ENCODE results near the gene CTAGE8.
"Not testable (repeated sequence)": the region's sequence is repeated elsewhere in the genome, so short reads cannot be mapped to it uniquely, and the experiment has no call there.

The CTAGE8 gene

DNA sequence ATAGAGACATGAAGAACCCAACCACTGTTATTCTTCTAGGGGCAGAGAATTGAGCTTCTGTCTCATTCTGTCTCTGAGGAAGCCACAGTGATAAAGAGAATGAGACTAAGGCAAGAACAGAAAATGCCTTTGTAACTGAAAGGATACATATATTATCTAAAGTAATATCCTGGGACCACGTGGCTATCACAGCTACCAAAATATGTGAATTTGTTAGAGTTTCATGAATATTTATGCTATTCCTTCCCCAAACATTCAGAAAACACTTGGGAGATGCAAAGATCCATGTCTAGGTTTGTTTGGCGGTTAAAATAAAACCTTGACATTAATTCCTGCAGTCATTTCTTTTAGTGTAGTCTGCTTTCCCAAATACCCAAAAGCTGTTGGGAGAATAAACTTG is 7.0 kb downstream of the CTAGE8 start:
- not testable (repeated sequence) for DNase-seq (ENCODE audit: extremely low read depth, low read depth); H3K4me3 ChIP-seq (replicated peaks; ENCODE audit: low read depth, low read length)

DNA sequence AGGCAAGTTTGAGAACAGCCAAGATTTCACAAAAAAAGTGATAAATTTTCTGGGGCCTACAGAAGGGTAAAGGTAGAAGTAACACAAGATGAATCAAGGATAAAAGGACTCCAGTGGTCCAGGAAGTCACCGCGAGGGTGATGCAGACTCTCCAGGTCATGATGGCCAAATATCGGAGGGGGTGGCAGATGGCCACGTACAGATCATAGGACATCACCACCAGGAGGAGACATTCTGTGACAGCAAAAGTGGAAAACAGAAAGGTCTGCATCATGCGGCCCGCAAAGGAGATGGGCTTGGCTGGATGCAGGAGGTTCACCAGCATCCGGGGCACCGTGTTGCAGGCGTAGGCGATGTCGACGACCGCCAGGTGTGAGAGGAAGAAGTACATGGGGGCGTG is 10.0 kb downstream of the CTAGE8 start:
- not testable (repeated sequence) for DNase-seq (ENCODE audit: extremely low read depth, low read depth); H3K4me3 ChIP-seq (replicated peaks; ENCODE audit: low read depth, low read length)

DNA sequence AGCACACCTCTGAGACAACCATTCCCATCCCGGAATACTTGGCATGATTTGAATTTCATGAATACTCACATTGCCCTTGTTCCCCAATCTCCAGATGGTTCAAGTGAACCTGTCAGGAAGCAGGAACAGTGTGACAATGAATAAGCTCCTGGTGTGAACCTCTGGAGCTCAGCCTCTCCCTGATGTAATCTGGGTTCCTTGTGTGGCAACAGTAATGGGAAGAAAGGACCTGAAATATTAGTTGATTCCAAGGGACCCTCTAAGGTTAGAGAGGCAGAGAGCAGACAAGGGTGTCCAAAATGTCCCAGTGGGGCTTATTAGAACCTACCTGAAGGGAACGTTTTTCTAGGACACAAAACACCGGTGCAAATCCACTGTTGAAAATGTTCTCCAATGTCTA is 13.0 kb downstream of the CTAGE8 start:
- no peak overlapping the region for H3K4me3 ChIP-seq (replicated peaks; ENCODE audit: low read depth, low read length)
- DNase-seq (ENCODE audit: extremely low read depth, low read depth): no peak
- TF ChIP-seq, protein P1, sequence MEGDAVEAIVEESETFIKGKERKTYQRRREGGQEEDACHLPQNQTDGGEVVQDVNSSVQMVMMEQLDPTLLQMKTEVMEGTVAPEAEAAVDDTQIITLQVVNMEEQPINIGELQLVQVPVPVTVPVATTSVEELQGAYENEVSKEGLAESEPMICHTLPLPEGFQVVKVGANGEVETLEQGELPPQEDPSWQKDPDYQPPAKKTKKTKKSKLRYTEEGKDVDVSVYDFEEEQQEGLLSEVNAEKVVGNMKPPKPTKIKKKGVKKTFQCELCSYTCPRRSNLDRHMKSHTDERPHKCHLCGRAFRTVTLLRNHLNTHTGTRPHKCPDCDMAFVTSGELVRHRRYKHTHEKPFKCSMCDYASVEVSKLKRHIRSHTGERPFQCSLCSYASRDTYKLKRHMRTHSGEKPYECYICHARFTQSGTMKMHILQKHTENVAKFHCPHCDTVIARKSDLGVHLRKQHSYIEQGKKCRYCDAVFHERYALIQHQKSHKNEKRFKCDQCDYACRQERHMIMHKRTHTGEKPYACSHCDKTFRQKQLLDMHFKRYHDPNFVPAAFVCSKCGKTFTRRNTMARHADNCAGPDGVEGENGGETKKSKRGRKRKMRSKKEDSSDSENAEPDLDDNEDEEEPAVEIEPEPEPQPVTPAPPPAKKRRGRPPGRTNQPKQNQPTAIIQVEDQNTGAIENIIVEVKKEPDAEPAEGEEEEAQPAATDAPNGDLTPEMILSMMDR (IDR thresholded peaks at IDR 0.05; ENCODE audit: low read depth, low read length, missing control alignments): no peak

DNA sequence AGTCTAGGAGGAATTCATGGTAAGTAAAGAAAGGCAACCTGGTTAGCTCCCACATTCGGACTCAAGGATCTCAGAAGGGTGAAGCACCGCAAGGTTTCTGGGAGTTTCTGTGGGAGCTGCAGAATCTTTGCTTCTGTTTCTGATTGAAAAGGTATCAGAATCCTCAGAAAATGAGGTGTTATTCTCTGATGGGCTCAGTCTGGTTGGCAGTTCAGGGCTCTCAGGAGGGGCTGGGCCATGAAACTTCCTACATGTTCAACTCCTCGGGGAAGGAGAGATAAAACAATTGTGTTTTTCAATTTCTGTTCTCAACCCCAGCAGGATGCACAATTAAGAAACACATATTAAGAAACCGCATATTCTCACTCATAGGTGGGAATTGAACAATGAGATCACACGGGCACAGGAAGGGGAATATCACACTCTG is 13.6 kb downstream of the CTAGE8 start:
- H3K4me3 ChIP-seq (replicated peaks; ENCODE audit: low read depth, low read length): no peak overlapping the region
- no peak for DNase-seq (ENCODE audit: extremely low read depth, low read depth)
- TF ChIP-seq, protein P1 (IDR thresholded peaks at IDR 0.05; ENCODE audit: low read depth, low read length, missing control alignments): no peak

DNA sequence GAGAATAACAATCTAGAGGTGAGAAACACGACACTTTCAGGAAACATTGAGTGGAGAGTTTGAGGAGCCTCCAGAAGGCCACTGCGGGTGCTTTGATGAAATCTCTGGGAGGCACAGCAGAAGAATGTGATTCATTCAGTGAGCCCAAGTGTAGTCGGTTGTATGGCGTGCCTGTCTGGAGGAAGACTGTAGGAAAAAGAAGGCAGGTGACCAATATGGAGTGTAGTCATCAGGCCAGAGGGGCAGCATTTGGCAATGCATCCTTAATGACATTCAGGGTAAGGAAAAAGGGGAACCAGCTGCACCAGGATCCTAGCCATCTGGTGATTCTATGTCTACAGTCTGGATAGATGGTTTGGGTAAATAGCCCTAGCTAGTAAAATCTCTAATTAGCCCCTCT is 16.8 kb downstream of the CTAGE8 start:
- H3K4me3 ChIP-seq (replicated peaks; ENCODE audit: low read depth, low read length); DNase-seq (ENCODE audit: extremely low read depth, low read depth): not testable (repeated sequence)

DNA sequence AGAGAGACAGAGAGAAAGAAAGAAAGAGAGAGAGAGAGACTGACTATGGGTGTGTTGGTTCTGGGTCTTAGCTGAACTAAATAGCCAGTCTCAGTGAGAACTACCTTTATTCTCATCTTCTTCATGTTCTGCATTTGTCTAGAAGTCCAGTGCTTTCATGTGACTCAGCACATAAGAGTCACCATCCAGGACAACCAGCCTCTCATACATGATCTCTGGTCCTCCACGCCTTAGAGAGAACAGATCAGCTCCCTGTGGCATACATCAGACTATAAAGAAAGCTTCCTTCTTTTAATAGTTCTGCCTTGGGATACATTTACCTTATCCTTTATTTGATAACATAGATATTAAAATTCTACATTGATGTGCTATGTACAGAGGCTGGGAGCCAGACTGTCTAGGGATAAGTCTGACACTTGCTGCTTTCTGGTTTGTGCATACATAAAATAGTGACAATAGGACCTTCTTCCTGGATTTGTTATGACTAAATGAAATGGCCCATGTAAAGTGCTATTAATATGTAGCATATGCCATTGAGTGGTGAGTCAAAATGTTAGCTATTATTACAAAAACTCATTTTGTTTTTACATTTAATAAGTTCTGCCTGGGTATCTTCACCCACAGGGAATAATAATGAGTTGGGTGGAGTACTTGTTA is 21.3 kb downstream of the CTAGE8 start:
- H3K4me3 ChIP-seq (replicated peaks; ENCODE audit: low read depth, low read length); DNase-seq (ENCODE audit: extremely low read depth, low read depth): not testable (repeated sequence)

DNA sequence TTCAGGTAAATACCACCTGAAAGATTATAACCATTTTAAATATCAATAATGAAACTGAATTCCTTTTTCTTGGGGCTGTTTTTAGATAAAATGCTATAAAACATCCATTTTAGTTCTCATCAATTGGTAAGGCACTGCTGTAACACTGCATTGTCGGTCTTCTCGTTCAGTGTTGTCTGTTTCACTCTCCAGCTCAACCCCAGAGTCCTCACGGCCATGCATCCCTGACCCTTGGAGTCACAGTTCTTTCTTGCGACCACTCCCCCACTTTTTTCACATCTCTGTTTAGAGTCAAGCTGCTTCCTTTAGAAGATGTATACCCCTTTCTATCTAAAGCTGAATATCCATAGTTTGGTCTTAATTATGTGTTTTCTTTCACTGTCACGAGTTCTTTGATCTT is 22.1 kb downstream of the CTAGE8 start:
- not testable (repeated sequence) for DNase-seq (ENCODE audit: extremely low read depth, low read depth); H3K4me3 ChIP-seq (replicated peaks; ENCODE audit: low read depth, low read length)

DNA sequence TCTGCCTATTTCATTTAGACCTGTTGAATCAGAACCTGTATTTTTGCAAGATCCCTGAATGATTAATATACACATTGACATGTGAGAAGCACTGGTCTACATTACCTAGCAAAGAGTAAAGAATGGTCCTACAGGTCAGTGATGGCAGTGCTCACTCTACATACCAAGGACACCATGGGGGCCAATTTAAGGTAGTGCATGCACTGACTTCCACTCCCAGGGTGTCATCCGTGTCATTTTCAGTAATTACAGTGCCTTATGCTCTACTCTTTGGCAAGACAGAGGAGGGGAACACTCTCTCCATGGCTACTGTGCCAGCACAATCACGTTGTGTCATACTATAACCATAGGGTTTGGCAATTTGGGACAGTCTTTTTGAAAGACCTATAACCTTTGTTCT is 23.7 kb downstream of the CTAGE8 start:
- H3K4me3 ChIP-seq (replicated peaks; ENCODE audit: low read depth, low read length); DNase-seq (ENCODE audit: extremely low read depth, low read depth): not testable (repeated sequence)

DNA sequence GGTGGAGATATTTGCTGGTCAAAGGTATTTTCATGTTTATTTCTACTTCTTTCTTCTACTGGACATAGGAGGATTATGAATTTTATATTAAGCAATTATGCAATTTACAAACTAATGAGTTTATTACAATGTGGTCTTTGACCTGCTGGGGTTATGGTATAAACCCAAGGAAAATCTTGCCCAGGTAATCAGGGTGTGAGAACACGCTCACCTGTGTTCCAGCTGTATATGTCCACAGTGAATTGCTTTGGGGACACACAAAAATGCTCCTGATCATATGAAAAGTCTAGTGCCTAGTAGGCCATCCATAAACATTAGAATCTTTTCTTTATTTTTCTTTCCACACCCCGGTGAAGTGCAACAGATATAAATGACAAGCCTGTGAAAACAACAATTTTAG is 29.7 kb downstream of the CTAGE8 start, which contains the start of gene OR2A42:
Gene OR2A42, minus strand, starts transcription at position 241 of the 400 bp plus-strand sequence. CDS start 6,762 bp downstream, outside the sequence.
- DNase-seq (ENCODE audit: extremely low read depth, low read depth); H3K4me3 ChIP-seq (replicated peaks; ENCODE audit: low read depth, low read length): not testable (repeated sequence)

DNA sequence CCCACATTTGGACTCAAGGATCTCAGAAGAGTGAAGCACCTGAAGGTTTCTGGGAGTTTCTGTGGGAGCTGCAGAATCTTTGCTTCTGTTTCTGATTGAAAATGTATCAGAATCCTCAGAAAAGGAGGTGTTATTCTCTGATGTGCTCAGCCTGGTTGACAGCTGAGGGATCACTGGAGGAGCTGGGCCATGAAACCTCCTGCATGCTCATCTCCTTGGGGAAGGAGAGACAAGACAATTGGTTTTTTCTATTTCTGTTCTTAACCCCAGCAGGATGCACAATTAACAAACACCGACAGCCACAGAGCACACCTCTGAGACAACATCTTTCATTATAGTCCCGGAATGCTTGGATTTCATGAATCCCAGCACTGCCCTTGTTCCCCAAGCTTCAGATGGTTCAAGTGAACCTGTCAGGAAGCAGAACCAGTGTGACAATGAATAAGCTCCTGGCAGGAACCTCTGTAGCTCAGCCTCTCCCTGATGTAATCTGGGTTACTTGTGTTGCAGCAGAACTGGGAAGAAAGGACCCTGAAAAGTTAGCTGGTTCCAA is 30.5 kb downstream of the CTAGE8 start:
- H3K4me3 ChIP-seq (replicated peaks; ENCODE audit: low read depth, low read length); DNase-seq (ENCODE audit: extremely low read depth, low read depth): not testable (repeated sequence)

DNA sequence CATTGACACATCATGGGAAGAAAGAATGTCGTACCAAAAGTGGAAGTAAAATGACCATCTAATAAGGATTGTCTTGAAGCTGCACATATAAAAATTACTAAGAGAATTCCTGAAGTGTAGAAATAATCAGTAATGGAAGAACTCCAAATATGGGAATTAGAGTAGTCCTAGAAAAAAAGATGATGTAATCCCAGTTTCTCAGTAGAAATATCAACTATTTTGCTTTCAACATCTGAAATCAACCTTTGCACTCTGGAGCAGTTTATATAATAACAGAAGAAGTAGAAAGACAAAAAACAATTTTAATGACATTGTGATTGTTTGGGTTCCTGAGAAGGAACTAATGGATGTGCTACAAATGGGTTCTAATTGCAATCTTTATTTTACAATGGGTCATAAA is 36.0 kb downstream of the CTAGE8 start:
- not testable (repeated sequence) for H3K4me3 ChIP-seq (replicated peaks; ENCODE audit: low read depth, low read length); DNase-seq (ENCODE audit: extremely low read depth, low read depth)

DNA sequence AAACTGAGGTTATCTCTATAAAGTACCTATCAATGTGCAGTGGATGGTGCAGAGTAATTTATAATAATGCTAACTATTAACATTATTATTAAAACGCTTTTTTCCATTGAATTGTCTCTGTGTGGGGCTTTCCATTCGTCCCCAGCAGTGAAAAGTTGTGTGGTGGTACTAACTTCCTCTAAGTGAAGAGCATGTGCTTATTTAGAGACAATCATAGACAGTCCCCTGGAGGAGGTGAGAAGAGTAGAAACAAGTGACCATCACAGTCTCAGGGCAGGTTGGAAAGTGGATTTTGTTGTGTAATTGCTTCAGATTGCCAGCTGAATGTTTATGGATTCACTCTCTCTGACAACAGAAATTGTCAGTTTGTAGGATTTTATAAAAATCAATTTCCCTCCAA is 38.1 kb downstream of the CTAGE8 start:
- H3K4me3 ChIP-seq (replicated peaks; ENCODE audit: low read depth, low read length); DNase-seq (ENCODE audit: extremely low read depth, low read depth): not testable (repeated sequence)

DNA sequence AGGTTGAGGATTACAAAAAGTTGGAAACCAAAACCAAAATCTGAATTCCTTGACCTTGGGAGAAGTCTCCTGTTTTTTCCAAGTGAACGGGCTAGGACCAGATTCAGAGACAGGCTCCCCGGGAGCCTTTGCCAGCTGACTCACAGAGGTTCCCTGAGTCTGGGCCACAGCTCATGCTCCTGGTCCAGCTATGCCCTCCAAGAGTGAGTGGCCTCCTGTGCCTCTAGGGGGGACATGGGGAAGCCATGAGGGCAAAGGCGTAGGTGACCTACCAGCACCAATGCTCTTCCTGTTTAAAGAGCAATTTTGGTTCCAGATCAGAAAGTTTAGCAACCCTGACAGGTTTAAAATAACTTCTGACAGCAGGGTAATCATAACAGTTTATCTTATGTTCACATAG is 40.3 kb downstream of the CTAGE8 start:
- not testable (repeated sequence) for H3K4me3 ChIP-seq (replicated peaks; ENCODE audit: low read depth, low read length); DNase-seq (ENCODE audit: extremely low read depth, low read depth)

DNA sequence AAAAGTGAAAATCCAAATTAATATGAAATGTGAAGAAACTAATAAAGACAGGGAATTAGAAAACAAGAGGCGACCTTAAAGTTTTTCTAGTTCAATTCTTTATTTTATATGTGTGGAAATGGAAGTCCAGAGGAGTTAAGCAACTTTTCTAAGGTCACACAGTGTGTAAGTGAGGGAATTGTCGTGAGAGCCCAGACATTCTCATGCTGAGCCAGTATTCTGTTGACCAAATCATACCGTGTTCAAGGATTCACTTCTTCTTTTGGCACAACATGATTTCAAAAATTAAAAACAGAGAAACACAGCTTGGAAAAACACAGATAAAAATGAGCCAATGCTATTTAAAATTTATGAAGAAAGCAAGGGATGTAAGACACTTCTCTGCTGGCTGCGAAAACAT is 42.2 kb downstream of the CTAGE8 start:
- not testable (repeated sequence) for H3K4me3 ChIP-seq (replicated peaks; ENCODE audit: low read depth, low read length); DNase-seq (ENCODE audit: extremely low read depth, low read depth)

DNA sequence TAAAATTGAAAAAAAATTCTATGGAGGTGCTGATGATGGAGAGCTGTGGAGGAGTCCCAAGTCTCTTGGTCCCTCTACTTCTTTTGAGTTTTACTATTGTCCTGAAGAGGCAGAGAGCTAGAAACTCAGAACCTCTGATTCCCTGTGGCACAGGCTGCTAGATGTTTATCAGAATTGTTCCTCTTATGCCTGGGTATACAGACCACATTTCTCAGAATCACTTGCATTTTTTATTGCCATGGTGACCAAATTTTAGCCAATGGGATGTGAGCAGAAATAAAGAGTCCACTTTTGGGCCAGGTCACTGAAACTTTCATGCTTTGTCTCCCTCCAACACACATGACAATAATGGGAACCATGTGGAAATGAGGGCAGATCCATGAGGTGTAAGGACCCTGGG is 45.4 kb downstream of the CTAGE8 start:
- not testable (repeated sequence) for H3K4me3 ChIP-seq (replicated peaks; ENCODE audit: low read depth, low read length); DNase-seq (ENCODE audit: extremely low read depth, low read depth)

DNA sequence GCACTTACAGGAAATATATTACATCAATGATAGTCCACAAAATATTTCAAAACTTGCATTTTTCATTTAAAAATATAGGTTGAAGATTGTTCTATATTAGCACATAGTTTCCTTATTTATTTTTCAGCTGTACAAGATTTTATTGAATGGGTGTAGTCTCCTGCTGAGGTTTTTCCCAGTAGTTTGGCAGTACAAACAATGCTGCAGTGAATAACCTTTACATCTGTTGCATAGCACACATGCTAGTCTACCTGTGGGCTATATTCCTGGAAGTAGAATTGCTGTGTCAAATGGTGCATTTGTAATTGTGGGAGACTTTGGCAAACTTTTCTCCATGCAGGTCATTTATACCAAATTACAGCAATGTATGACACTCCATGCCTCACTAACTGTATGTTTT is 48.6 kb downstream of the CTAGE8 start:
- H3K4me3 ChIP-seq (replicated peaks; ENCODE audit: low read depth, low read length); DNase-seq (ENCODE audit: extremely low read depth, low read depth): not testable (repeated sequence)

DNA sequence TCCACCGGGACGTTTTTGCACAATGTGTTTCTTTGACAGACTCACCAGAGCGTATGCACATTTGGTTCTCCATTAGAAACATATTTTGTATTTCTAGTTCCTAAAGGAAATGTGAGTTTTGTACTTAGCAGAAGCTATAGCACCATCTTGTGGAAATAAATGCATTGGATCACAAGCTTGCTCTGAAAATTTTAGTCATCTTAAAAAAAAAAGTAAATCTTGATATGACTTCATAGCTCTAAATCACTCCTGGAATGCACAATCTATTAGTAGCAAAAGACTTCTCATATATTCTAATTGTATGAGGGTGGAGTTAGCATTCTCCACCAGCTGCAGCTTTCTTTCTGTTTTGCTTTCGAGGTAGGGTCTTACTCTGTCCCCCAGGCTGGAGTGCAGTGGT is 49.9 kb downstream of the CTAGE8 start:
- not testable (repeated sequence) for DNase-seq (ENCODE audit: extremely low read depth, low read depth); H3K4me3 ChIP-seq (replicated peaks; ENCODE audit: low read depth, low read length)
